Neutrophil (primary cell): ENCODE data around the gene FAM171A2.
"Not testable (repeated sequence)": the region's sequence is repeated elsewhere in the genome, so short reads cannot be mapped to it uniquely, and the experiment has no call there.

Source experiments
- H3K27ac ChIP-seq: fragments of 200-600 bp; sonication (generic); 2 replicates; pipeline ENCODE4 v1.5.1; 2016; ENCODE audit warnings: mild to moderate bottlenecking, moderate library complexity
- H3K27me3 ChIP-seq: fragments of 200-600 bp; sonication (generic); 2 replicates; pipeline ENCODE4 v1.6.0; 2016; ENCODE audit warnings: mild to moderate bottlenecking
- H3K36me3 ChIP-seq: fragments of 200-600 bp; sonication (generic); 2 replicates; pipeline ENCODE4 v1.5.1; 2017
- H3K4me1 ChIP-seq, 2 experiments: fragments of 200-600 bp in 1 of 2; sonication (generic) in 1 of 2; 1 replicate in 1 of 2; 2 replicates in 1 of 2; pipeline versions ENCODE4 v1.5.1 to v1.6.1; 2013 to 2016; ENCODE audit warnings: low read depth in 1 of 2, low read length in 1 of 2, mild to moderate bottlenecking in 1 of 2, moderate library complexity in 1 of 2; ENCODE audit not compliant: control insufficient read depth in 1 of 2, insufficient read depth in 1 of 2
- H3K4me3 ChIP-seq, 2 experiments: fragments of 200-600 bp in 1 of 2; sonication (generic) in 1 of 2; 1 replicate in 1 of 2; 2 replicates in 1 of 2; pipeline ENCODE4 v1.5.1; 2013 to 2016; ENCODE audit warnings: low read depth in 1 of 2, low read length in 1 of 2, mild to moderate bottlenecking in 1 of 2, moderate library complexity in 1 of 2
- H3K9me3 ChIP-seq: fragments of 200-600 bp; sonication (generic); 2 replicates; pipeline ENCODE4 v1.5.1; 2016
- CTCF ChIP-seq: fragments of 200-600 bp; sonication (generic); IDR thresholded peaks from 2 replicates; pipeline ENCODE4 v1.5.1; 2016; ENCODE audit warnings: antibody characterized with exemption

The FAM171A2 gene

GRCh38 chr17:44348234-44348987 is 15.2 kb downstream of the FAM171A2 start:
- Histone ChIP-seq H3K27me3 (peaks cover 2% of the 10 kb centered on the region), H3K9me3 (no peaks in the 10 kb centered on the region), H3K4me1 (peaks cover 79 to 82% of the 10 kb centered on the region in 2 experiments), H3K4me3 (peak overlapping the region; percentile 28 to 93), H3K27ac (peak overlapping the region; percentile 93), H3K36me3 (peaks cover 49% of the 10 kb centered on the region)
- TF ChIP-seq CTCF: no peak

DNA sequence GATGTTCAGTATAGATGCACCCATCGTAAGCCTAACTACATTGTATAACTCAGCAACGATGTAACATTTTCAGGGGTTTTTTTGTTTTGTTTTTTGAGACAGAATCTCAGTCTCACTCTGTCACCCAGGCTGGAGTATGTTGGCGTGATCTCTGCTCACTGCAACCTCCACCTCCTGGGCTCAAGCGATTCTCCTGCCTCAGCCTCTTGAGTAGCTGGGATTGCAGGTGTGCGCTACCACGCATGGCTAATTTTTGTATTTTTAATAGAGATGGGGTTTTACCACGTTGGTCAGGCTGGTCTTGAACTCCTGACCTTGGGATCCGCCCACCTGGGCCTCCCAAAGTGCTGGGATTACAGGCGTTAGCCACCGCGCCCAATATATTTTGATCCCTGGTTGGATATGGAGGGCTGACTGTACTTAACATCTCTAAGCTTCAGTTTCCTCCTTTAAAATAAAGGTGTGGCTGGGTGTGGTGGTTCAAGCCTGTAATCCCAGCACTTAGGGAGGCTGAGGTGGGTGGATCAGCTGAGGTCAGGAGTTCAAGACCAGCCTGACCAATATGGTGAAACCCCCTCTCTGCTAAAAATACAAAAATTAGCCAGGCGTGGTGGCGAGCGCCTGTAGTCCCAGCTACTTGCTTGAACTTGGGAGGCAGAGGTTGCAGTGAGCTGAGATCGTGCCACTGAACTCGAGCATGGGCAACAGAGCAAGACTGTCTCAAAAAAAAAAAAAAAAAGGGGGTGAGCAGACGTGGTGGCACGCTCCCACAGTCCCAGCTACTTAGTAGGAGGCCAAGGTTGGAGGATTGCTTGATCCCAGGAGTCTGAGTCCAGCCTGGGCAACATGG is 16.2 kb downstream of the FAM171A2 start:
- peaks cover 39% of the 10 kb centered on the region for H3K36me3 ChIP-seq
- peak overlapping the region in 1 of 2 experiments; percentile 93 for H3K4me3 ChIP-seq
- not testable (repeated sequence) for H3K9me3 ChIP-seq, H3K27me3 ChIP-seq
- peaks cover 76 to 77% of the 10 kb centered on the region in 2 experiments for H3K4me1 ChIP-seq
- H3K27ac ChIP-seq: peak overlapping the region; percentile 93

DNA sequence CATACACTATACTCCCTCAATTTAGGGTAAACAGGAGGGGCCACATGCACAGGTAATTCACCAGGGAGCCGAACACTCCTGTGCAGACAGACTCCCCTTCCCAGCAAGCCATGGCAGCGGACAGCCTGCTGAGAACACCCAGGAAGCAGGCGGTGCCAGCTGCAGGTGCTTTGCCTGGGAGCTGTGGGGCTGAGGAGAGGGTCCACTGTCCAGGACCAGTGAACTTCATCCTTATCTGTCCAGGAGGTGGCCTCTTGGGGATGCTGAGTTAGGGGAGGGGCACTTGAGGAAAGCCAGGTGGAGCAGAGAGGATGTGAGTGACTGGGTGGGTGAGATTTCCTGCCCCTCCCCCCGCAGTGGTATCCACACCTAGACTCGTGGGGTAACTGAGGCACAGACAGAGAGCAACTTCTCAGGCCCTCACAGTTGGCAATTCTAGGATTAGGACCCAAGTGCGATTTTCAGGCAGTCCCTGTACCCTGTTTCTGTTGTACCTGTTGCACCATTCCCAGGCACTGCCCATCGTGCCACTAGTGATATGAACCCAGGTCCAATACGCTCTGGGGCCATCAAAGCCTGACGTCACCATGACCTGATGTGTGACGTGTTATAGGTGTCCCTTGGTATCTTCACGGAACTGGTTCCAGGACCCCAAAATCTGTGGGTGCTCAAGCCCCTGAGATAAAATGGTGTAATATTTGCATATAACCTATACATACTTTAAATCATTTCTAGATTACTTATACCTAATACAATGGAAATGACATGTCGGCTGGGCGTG is 17.4 kb downstream of the FAM171A2 start:
- no peaks in the 10 kb centered on the region for H3K9me3 ChIP-seq

GRCh38 chr17:44345454-44346026 is 18.1 kb downstream of the FAM171A2 start:
- Histone ChIP-seq H3K27me3 (no peaks in the 10 kb centered on the region), H3K27ac (peak overlapping the region; percentile 93), H3K9me3 (no peaks in the 10 kb centered on the region), H3K36me3 (peaks cover 20% of the 10 kb centered on the region), H3K4me1 (peaks cover 89 to 90% of the 10 kb centered on the region in 2 experiments), H3K4me3 (peak overlapping the region; percentile 74 to 93)
- peak; percentile 59 for TF ChIP-seq CTCF

More for the DNA sequence above, 17.4 kb downstream of the FAM171A2 start:
- H3K4me3 ChIP-seq: peak overlapping the region; percentile 74 to 93
- peaks cover 84 to 87% of the 10 kb centered on the region in 2 experiments for H3K4me1 ChIP-seq
- peak overlapping the region; percentile 93 for H3K27ac ChIP-seq
- H3K27me3 ChIP-seq: no peaks in the 10 kb centered on the region
- H3K36me3 ChIP-seq: peaks cover 27% of the 10 kb centered on the region
- peak; percentile 10 for TF ChIP-seq CTCF

GRCh38 chr17:44344939-44345453 is 18.7 kb downstream of the FAM171A2 start, which contains the start of gene GRN:
TSS of gene GRN (plus strand) at chr17:44345302. CDS start at chr17:44349165, 3,863 bp downstream.
- peaks cover 89 to 90% of the 10 kb centered on the region in 2 experiments for H3K4me1 ChIP-seq

More at GRCh38 chr17:44344939-44345453, 18.7 kb downstream of the FAM171A2 start, which contains the start of gene GRN:
- Histone ChIP-seq H3K9me3 (no peaks in the 10 kb centered on the region), H3K27me3 (no peaks in the 10 kb centered on the region), H3K36me3 (peaks cover 15% of the 10 kb centered on the region), H3K27ac (peak within 1 kb of the TSS; percentile 93), H3K4me3 (peak within 1 kb of the TSS; percentile 74 to 93)
- TF ChIP-seq CTCF: no peak
